Inflammatory macrophage treated with lipopolysaccharide for 1 hour (primary cell): Measurements from ENCODE around the gene ARL13B.
"Not testable (repeated sequence)": the region's sequence is repeated elsewhere in the genome, so short reads cannot be mapped to it uniquely, and the experiment has no call there.

Experiments used
- DNase-seq, 2 donors: peaks; one replicate each; pipeline ENCODE4 v3.0.0-alpha.2; 2020 to 2022

Gene ARL13B

GRCh38 chr3:94063496-94064119 is 83.7 kb downstream of the ARL13B start:
- peak in 1 of 2 donors; percentile 18 for DNase-seq

DNA sequence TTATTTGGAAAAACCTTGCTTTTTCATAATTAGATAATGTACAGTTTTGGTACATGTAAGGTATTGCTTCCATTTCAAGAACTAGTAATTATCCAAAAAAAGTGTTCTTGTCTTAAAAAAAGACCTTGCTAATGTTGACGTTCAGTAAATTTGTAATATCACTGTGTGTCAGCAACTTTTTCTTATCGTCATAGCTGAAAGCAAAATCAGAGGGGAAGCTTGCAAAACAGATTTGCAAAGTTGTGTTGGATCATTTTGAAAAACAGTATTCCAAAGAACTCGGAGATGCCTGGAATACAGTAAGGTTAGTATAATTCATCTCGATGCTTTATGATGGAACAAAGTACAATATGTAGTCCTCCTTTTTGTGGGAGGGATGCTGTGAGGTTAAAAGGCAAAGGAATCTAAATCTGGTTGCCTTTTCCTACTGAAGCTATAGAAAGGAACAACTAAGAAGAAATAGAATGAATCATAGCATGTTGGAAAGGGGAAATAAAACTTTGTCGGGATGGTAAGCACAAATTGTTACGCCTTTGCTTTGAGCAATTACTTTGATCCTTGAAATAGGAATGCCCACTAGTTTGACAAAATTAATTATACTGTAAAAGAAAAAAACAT is 84.4 kb downstream of the ARL13B start:
- DNase-seq: peak; percentile 44 to 58

- no peak for DNase-seq
Measured at GRCh38 chr3:94065122-94065521, 85.2 kb downstream of the ARL13B start.

DNA sequence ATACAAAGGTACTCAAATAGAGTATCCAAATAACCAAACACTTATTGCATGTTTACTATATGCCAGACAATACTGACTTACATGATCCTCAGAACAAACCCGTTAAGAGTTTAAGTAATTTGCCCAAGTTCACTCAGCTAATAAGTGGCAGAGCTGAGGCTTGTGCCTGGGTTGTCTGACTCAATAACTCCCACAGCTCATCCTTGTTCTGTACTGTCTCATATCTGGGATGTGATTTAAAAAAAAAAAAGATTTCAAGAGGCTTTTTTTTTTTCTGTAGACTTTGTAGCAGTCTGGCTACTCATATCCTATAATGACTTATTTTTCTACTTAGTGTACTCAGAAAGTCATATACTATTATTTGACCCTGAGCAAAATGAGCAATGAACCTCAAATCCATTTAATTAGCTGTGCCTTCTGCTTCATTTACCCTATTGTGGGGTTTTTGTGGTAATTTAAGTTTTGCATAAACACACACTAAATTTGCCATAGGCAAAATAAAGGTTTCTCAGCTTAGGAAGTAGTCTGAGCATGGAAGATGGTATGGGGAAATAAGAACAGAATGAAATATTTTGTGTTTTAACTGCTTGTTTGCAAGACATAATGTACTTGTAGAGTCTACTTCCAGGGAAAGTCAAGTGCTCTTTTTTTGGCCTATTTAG is 86.0 kb downstream of the ARL13B start:
- DNase-seq: no peak

DNA sequence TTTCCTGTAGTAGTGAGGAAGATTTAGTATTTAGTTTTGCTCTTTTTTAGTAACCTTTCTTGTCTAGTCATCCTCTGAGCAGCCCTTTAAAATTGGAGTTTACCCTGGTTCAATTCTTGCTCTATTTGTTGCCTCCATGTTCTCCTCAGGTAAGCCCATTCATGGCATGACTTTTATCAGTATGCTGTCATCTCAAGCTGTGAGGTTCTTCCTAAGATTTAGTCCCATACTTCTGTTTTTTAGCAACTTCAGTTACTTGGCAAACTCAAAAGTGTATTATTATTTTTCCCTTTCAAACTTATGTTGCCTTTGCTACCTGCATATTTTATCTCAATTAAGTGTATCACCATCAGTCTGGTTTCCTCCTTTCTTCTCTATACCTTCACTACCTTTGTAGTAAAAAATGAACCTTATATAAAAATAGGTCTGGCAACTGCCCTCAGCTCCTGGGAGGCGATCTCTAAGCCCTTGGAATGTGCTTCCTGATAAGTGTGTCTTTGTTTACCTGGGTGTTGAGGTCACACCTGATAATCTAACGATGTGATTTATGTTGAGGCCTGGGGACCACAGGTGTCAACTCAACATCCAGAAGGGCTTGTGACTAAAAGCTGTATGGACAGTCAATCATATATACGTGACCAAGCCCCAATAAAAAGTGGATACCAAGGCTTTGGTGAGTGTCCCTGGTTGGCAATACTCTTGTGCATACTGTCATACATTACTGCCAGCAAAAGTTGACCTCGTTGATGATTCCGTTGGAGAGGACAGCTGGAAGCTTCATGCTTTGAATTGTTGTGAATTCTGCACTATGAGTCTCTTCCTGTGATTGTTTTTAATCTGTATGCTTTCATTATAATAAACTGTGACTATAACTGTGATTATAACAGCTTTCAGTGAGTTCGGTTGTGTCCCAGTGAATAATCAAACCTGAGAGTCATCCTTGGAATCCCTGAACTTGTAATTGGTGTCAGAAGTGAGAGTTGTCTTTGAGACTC is 86.8 kb downstream of the ARL13B start:
- DNase-seq: no peak

GRCh38 chr3:94069194-94069813 is 89.3 kb downstream of the ARL13B start:
- peak; percentile 29 to 55 for DNase-seq

- DNase-seq: no peak
Measured at GRCh38 chr3:94070341-94070911, 90.5 kb downstream of the ARL13B start.

DNA sequence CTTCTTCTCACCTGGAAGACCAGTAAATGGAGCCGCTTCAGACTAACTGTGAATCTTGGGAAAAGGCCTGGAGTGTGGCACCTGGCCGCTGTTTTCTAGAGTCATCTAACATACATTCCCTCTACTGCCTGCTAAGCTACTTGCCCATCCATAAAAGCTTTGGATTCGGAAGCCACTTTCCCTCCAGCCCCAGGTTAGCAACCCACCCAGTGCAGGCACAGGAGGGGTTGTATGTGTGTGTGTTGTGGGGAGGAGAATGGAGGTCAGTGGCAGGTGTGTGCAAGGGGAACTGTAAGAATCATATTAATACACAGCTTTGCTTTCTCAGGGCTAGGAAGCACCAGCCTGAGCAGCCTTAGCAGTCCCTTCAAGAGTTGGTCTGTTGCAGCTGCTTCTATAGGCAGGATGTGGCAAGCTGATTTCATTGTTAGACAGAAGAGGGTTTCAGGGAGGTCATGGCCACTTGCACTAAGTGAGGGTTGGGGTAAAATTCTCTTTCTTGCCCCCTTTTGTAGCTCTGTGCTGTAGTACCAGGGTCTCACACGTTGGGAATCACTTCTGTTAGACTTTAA is 91.8 kb downstream of the ARL13B start:
- no peak for DNase-seq

DNA sequence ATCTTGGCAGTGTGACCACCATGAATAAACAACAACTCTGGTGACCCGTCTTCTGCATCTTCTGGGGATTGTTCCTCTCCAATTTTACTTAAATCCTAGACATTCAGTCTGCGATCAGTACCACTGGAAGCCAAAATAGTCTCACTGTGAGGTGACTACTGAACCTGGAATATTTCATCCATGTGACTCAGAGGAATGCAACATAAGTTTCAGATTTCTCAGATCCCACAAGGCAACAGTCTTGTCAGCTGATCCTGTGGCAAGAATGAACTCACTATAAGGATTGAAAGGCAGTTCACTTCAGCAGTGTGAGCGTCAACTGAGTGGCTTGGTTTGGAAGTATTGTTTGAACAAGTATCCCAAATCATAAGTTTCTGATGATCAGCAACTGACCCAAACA is 96.1 kb downstream of the ARL13B start:
- DNase-seq: no peak

GRCh38 chr3:94080552-94080951 is 100.6 kb downstream of the ARL13B start:
- not testable (repeated sequence) for DNase-seq

GRCh38 chr3:94081884-94082283 is 101.9 kb downstream of the ARL13B start:
- DNase-seq: no peak

GRCh38 chr3:94082391-94082937 is 102.5 kb downstream of the ARL13B start:
- DNase-seq: no peak

DNA sequence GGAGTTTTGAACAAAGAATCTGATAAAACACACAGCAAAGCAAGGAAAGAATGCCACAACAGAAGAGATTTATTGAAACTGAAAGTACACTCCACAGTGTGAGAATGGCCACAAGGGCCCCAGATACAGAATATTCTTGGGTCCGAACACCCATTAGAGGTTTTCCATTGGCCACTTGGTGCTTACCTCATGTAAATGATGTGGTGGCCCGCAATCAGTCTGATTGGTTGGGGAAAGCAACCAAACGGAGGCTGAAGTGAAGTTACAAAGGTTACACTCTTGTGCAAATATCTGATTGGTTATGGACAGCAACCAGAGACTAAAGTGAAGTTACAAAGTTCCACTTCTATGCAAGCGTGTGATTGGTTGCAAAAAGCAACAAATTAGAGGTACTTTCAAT is 103.3 kb downstream of the ARL13B start:
- no peak for DNase-seq

DNA sequence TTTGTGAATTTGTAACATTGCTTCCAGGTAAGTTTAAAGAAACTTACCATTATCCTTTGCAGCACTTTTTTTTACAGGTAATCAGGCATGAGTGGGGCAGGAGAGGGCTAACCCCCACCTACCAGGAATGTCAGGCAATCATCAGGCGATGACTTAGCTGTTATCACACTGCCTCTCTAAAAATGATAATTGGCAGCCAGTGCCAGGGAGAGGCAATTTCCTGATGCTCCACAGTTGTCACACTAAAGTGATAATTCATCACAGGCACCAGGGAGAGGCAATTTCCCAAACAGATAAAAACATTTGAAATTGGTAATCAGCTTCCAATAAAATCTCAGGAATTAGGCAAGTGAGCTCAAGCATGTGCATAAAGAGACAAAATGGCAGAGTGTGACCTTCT is 109.2 kb downstream of the ARL13B start:
- DNase-seq: no peak

- DNase-seq: peak; percentile 60 to 76
Measured at GRCh38 chr3:94092086-94092485, 112.1 kb downstream of the ARL13B start.

DNA sequence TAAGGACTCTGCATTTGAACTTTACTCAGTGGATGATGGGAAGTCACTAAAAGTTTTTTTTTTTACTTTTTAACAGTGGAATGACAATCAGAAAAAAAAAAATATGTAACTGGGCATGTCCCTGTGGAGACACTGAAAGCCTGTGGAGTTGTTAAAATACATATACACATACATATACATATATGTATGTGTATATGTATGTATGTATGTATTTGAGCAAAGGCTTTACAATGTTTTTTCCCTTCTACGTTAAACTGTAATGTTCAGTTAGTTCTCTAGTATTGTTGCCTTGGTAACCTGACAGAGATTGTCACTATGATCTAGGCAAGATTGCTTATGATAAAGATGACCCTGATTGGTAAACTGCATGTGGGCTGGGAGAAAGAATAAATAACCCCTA is 113.2 kb downstream of the ARL13B start:
- DNase-seq: no peak

- peak; percentile 40 to 74 for DNase-seq
Measured at GRCh38 chr3:94095111-94095510, 115.2 kb downstream of the ARL13B start.

- peak; percentile 95 to 99 for DNase-seq
Measured at GRCh38 chr3:94098452-94098851, 118.5 kb downstream of the ARL13B start.

DNA sequence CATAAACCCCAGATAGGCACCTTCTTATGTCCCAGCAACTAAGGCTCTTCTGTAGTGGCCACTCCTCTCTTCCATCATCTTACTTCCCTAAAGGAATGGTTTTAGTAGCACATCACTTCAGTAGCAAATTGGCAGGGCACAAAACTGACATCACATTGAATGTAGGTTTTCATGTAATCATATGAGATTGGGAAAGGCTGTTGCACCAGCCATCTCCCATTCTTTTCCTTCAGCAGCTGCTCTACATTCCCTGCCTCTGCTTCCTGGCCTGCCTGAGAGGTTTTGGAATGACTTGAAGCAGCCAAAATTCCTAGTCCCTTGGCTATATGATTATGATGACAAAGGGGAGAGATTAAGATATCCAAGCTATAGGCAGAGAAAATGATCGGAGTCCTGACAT is 119.4 kb downstream of the ARL13B start:
- DNase-seq: peak in 1 of 2 donors; percentile 22

DNA sequence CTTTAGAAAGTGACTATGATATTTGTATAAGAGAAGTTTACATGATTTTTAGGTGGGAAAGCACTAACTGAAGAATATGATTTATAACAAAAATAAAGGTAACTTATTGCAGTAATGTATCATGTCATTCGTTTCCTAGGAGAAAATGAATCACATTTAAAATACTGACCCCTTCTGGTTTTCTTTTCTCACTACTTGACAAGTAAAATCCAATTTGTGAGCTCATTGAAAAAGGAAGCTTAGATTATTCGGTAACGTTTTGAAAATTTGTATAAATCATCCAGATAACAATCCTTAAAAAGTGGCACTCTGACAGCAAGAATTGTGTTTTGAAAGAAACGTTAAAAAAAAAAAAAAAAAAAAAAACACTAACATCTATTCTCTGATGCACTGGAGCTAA is 121.9 kb downstream of the ARL13B start:
- peak; percentile 16 to 35 for DNase-seq
